ENCODE measurements around the gene NR5A2.

NR5A2 gene

GRCh38 chr1:200213392-200213791 lies 185.9 kb downstream of the NR5A2 start:
- no peak for DNase-seq

- no peak for DNase-seq
These were observed 186.4 kb downstream of the NR5A2 start for GRCh38 chr1:200213921-200214320.

GRCh38 chr1:200215350-200215749 lies 187.8 kb downstream of the NR5A2 start:
- DNase-seq: no peak

- no peak for DNase-seq
These were observed 190.2 kb downstream of the NR5A2 start for GRCh38 chr1:200217703-200218102.

GRCh38 chr1:200221614-200222282 lies 194.2 kb downstream of the NR5A2 start:
- no peak for DNase-seq

GRCh38 chr1:200223207-200223606 lies 195.7 kb downstream of the NR5A2 start:
- no peak for DNase-seq

- no peak for DNase-seq
These were observed 196.1 kb downstream of the NR5A2 start for GRCh38 chr1:200223613-200224012.

GRCh38 chr1:200224315-200224714 lies 196.8 kb downstream of the NR5A2 start:
- no peak for DNase-seq

- DNase-seq: no peak
These were observed 198.9 kb downstream of the NR5A2 start for GRCh38 chr1:200226268-200226968.

GRCh38 chr1:200226969-200227303 lies 199.4 kb downstream of the NR5A2 start:
- no peak for DNase-seq

Measured in amniotic stem cell (primary cell).